Measurements from ENCODE around the gene PTCRA. TPM values are rescaled to one million over a fixed set of nuclear protein-coding genes. Genes with fewer than 3 reads are reported as not detected.

PTCRA gene
- total RNA-seq, 1 experiment from 2014 or later, result not detected

- peaks cover 15% of the 10 kb centered on the region; the same call in 1 of the 2 replicates for H3K4me1 ChIP-seq (ENCODE audit: insufficient read depth, low read length)
- H3K79me2 ChIP-seq (ENCODE audit: low read length), result no peaks in the 10 kb centered on the region
- intact Hi-C loops (cut with micrococcal nuclease), result no loop called here
- no peak overlapping the region for H3K4me3 ChIP-seq (ENCODE audit: low read length)
- BruUV-seq (replicated peaks), result no TSS peak
- no peak overlapping the region for H3K9ac ChIP-seq (ENCODE audit: low read length)
- DNase-seq, result no peak
- no peaks in the 10 kb centered on the region for H3K9me2 ChIP-seq (replicated peaks; ENCODE audit: low read length)
- H4K20me1 ChIP-seq (ENCODE audit: low read length), result no peaks in the 10 kb centered on the region
- no peak overlapping the region for H2AFZ ChIP-seq (ENCODE audit: low read length)
- no peak overlapping the region for H3K27ac ChIP-seq (ENCODE audit: low read length)
- H3F3A ChIP-seq (ENCODE audit: low read length, unreplicated experiment), result no peaks in the 10 kb centered on the region
- H3K9me3 ChIP-seq (ENCODE audit: low read length), result no peaks in the 10 kb centered on the region
- no peak for TF ChIP-seq EZH2 (IDR thresholded peaks at IDR 0.05; ENCODE audit: low read length, unreplicated experiment)
- ChIA-PET CTCF (no interaction called here), POLR2A (ENCODE audit: unreplicated experiment) (no interaction called here)
- no peaks in the 10 kb centered on the region for H3K27me3 ChIP-seq (ENCODE audit: low read length)
- H3K4me2 ChIP-seq (ENCODE audit: low read length), result no peak overlapping the region
- ATAC-seq, result no peak
- no peaks in the 10 kb centered on the region; the same call in 1 of the 2 replicates for H3K36me3 ChIP-seq (ENCODE audit: low read depth, low read length)
These were observed 47.5 kb downstream of the PTCRA start for GRCh38 chr6:42963179-42963854.

DNA sequence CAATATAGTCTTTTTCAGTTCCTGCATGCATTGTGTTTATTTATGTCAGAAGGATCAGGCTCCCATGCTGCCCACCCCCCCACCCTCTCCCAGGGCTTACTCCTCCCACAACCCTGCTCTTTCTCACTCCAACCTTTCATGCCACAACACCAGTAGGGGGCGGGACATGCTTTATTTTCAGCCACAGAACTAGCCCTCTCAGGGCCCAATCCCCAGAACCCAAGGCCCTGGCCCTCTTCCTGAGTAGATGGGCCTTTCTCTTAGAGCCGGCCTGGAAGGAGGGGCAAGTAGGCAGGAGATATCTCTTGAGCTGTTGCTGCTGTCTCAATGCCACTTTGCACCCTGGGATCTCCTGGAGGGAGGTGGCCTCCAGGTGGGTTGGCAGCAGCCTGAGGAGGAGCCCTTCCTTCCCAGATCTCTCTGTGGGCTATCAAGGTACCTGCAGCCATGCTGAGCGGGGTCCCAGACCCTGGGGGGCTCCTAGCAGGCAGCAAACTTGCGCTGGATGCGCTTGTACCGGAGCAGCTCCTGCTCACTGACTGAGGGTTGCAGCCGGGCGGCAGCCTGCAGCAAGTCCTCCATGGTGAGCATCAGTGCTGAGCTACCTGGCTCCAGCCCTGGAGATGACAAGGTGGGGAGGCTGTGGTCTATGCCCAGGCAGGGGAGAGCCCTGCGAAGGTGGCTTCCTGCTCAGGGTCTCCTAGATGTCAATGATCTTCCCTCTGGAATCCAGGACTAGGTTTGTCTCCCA is 48.2 kb downstream of the PTCRA start:
- Histone ChIP-seq H3K9me2 (replicated peaks; ENCODE audit: low read length) (no peaks in the 10 kb centered on the region), H3K9ac (ENCODE audit: low read length) (no peak overlapping the region), H4K20me1 (ENCODE audit: low read length) (no peaks in the 10 kb centered on the region), H3K4me3 (ENCODE audit: low read length) (no peak overlapping the region), H3K9me3 (ENCODE audit: low read length) (no peaks in the 10 kb centered on the region), H2AFZ (ENCODE audit: low read length) (no peak overlapping the region), H3K4me2 (ENCODE audit: low read length) (no peak overlapping the region), H3K27me3 (ENCODE audit: low read length) (no peaks in the 10 kb centered on the region), H3K36me3 (ENCODE audit: low read depth, low read length) (no peaks in the 10 kb centered on the region; the same call in 1 of the 2 replicates), H3F3A (ENCODE audit: low read length, unreplicated experiment) (no peaks in the 10 kb centered on the region), H3K4me1 (ENCODE audit: insufficient read depth, low read length) (peaks cover 15% of the 10 kb centered on the region; the same call in 1 of the 2 replicates), H3K79me2 (ENCODE audit: low read length) (no peaks in the 10 kb centered on the region), H3K27ac (ENCODE audit: low read length) (no peak overlapping the region)
- TF ChIP-seq EZH2 (IDR thresholded peaks at IDR 0.05; ENCODE audit: low read length, unreplicated experiment), result no peak
- peak; percentile 53 for TF ChIP-seq CTCF (conservative IDR thresholded peaks at IDR 0.05; ENCODE audit: low read depth, low read length)
- no peak for TF ChIP-seq EZH2phosphoT487 (IDR thresholded peaks at IDR 0.05; ENCODE audit: borderline replicate concordance, low read length)
- BruUV-seq (replicated peaks), result TSS peak; percentile 8
- ChIA-PET POLR2A (ENCODE audit: unreplicated experiment) (no interaction called here), CTCF (no interaction called here)
- DNase-seq (peak; percentile 50), ATAC-seq (peak; percentile 9; the same call in 1 of the 2 replicates)
- intact Hi-C loops (cut with micrococcal nuclease), result no loop called here

GRCh38 chr6:42966571-42966970 is 50.7 kb downstream of the PTCRA start:
- Histone ChIP-seq H3K9ac (ENCODE audit: low read length) (no peak overlapping the region), H3K36me3 (ENCODE audit: low read depth, low read length) (no peaks in the 10 kb centered on the region; the same call in 1 of the 2 replicates), H3K4me3 (ENCODE audit: low read length) (no peak overlapping the region), H3K27ac (ENCODE audit: low read length) (no peak overlapping the region), H3K9me2 (replicated peaks; ENCODE audit: low read length) (no peaks in the 10 kb centered on the region), H3K4me2 (ENCODE audit: low read length) (no peak overlapping the region), H4K20me1 (ENCODE audit: low read length) (no peaks in the 10 kb centered on the region), H3F3A (ENCODE audit: low read length, unreplicated experiment) (no peaks in the 10 kb centered on the region), H3K9me3 (ENCODE audit: low read length) (no peaks in the 10 kb centered on the region), H2AFZ (ENCODE audit: low read length) (no peak overlapping the region), H3K4me1 (ENCODE audit: insufficient read depth, low read length) (peaks cover 7% of the 10 kb centered on the region; the same call in 1 of the 2 replicates), H3K27me3 (ENCODE audit: low read length) (no peaks in the 10 kb centered on the region), H3K79me2 (ENCODE audit: low read length) (no peaks in the 10 kb centered on the region)
- ATAC-seq (no peak), DNase-seq (no peak)
- no TSS peak for BruUV-seq (replicated peaks)
- ChIA-PET POLR2A (ENCODE audit: unreplicated experiment) (no interaction called here), CTCF (no interaction called here)
- TF ChIP-seq EZH2 (IDR thresholded peaks at IDR 0.05; ENCODE audit: low read length, unreplicated experiment) (no peak), EZH2phosphoT487 (IDR thresholded peaks at IDR 0.05; ENCODE audit: borderline replicate concordance, low read length) (no peak), CTCF (conservative IDR thresholded peaks at IDR 0.05; ENCODE audit: low read depth, low read length) (no peak)
- intact Hi-C loops (cut with micrococcal nuclease), result no loop called here

Measured in PC-3 (cell line).